HEK293 (cell line): ENCODE data around the gene TMEM256.

ENCODE experiments used
- BCL11A ChIP-seq: fragments of 450-650 bp; formaldehyde crosslinking; IDR thresholded peaks from 2 replicates; pipeline ENCODE4 v1.5.1; 2016; ENCODE audit warnings: low read depth, missing biosample characterization, missing genetic modification characterization
- MZF1 ChIP-seq: fragments of 450-650 bp; formaldehyde crosslinking; IDR thresholded peaks from 2 replicates; pipeline ENCODE4 v1.5.1; 2017; ENCODE audit warnings: missing biosample characterization, missing genetic modification characterization, borderline replicate concordance
- ZBTB7A ChIP-seq: fragments of 450-650 bp; formaldehyde crosslinking; IDR thresholded peaks from 2 replicates; pipeline ENCODE4 v1.5.1; 2016; ENCODE audit warnings: low read depth, missing biosample characterization, missing genetic modification characterization
- ZNF600 ChIP-seq: fragments of 450-650 bp; formaldehyde crosslinking; IDR thresholded peaks from 2 replicates; pipeline ENCODE4 v1.5.1; 2016; ENCODE audit warnings: missing biosample characterization, missing genetic modification characterization
- TF ChIP-seq, protein P1 (sequence below): fragments of 450-650 bp; formaldehyde crosslinking; IDR thresholded peaks from 2 replicates; pipeline ENCODE4 v1.5.1; 2016; ENCODE audit warnings: missing biosample characterization, missing genetic modification characterization
- TF ChIP-seq, protein P2 (sequence below): fragments of 450-650 bp; formaldehyde crosslinking; IDR thresholded peaks from 2 replicates; pipeline ENCODE4 v1.5.0; 2017; ENCODE audit warnings: missing biosample characterization, missing genetic modification characterization, borderline replicate concordance

DNA sequence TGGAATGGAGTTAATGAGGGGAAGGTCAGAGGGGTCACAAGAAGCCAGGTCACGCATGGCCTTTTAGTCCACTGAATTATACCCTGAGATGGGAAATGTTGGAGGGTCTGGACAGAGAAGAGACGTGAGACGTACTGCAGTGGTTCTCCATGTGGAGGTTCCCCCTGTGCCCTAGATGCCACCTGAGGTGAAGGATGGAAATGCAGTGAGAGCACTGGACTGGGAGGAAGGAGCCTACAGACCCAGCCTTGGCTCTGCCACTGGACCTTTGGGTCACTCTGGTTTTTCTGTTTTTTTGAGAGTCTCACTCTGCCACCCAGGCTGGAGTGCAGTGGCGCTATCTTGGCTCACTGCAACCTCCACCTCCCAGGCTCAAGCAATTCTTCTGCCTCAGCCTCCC lies 7.8 kb downstream of the TMEM256 start:
- TF ChIP-seq ZBTB7A (no peak), BCL11A (tag by site-specific recombination) (0 out of 2 replicates have a peak, but pooled peaks have one; percentile 13), ZNF600 (tag by site-specific recombination) (no peak), MZF1 (tag by site-specific recombination) (no peak)
- TF ChIP-seq, protein P1, sequence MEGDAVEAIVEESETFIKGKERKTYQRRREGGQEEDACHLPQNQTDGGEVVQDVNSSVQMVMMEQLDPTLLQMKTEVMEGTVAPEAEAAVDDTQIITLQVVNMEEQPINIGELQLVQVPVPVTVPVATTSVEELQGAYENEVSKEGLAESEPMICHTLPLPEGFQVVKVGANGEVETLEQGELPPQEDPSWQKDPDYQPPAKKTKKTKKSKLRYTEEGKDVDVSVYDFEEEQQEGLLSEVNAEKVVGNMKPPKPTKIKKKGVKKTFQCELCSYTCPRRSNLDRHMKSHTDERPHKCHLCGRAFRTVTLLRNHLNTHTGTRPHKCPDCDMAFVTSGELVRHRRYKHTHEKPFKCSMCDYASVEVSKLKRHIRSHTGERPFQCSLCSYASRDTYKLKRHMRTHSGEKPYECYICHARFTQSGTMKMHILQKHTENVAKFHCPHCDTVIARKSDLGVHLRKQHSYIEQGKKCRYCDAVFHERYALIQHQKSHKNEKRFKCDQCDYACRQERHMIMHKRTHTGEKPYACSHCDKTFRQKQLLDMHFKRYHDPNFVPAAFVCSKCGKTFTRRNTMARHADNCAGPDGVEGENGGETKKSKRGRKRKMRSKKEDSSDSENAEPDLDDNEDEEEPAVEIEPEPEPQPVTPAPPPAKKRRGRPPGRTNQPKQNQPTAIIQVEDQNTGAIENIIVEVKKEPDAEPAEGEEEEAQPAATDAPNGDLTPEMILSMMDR (tag by site-specific recombination) = peak; percentile 28; the same call in 1 of the 2 replicates
- TF ChIP-seq, protein P2, sequence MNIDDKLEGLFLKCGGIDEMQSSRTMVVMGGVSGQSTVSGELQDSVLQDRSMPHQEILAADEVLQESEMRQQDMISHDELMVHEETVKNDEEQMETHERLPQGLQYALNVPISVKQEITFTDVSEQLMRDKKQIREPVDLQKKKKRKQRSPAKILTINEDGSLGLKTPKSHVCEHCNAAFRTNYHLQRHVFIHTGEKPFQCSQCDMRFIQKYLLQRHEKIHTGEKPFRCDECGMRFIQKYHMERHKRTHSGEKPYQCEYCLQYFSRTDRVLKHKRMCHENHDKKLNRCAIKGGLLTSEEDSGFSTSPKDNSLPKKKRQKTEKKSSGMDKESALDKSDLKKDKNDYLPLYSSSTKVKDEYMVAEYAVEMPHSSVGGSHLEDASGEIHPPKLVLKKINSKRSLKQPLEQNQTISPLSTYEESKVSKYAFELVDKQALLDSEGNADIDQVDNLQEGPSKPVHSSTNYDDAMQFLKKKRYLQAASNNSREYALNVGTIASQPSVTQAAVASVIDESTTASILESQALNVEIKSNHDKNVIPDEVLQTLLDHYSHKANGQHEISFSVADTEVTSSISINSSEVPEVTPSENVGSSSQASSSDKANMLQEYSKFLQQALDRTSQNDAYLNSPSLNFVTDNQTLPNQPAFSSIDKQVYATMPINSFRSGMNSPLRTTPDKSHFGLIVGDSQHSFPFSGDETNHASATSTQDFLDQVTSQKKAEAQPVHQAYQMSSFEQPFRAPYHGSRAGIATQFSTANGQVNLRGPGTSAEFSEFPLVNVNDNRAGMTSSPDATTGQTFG (tag by site-specific recombination) = no peak
